ENCODE data around the gene SGSM1. TPM values are rescaled to one million over a fixed set of nuclear protein-coding genes. Genes with fewer than 3 reads are reported as not detected.

The SGSM1 gene
- total RNA-seq, 2 donors from 2014 or later, result 1.6 to 3.0 TPM

DNA sequence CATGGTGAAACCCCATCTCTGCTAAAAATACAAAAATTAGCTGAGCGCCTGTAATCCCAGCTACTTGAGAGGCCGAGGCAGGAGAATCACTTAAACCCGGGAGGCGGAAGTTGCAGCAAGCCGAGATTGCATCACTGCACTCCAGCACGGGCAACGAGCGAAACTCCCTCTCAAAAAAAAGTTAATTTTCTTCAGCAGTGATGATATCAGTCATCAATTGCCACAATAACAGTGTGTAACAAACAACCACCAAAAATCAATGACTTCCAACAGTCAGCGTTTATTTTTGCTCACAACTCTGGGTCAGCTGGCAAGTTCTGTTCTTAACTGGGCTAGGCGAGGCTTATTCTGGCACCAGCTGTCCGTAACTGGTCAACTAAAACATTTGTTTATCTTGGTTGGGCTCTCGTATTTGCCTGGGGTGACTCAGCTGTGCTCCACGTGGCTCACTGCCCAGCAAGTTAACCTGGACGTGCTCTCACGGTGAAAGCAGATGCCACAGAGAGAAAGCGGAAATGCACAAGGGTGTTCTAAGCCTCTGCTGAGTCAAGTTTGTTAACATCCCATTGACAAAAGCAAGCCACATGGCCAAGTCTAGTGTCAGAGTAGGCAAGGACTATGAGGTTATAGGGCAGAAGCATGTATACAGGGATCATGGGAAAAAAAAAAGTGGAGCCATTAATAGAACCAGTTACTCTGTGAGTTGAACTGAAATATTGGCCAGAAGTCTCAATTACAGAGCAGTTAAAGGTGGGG is 88.4 kb downstream of the SGSM1 start:
- H3K4me3 ChIP-seq (ENCODE audit: low read length), result no peak overlapping the region
- WGBS, 2 experiments (ENCODE audit: insufficient coverage in 1 of 2, insufficient read length in 1 of 2), result 86 to 93% methylated on average over 14 to 16 of the region's 16 CpGs
- H3K27ac ChIP-seq (ENCODE audit: low read depth, low read length), result no peak overlapping the region
- Mint-ChIP-seq H3K36me3 (ENCODE audit: low read depth) (peaks cover 3% of the 10 kb centered on the region), H3K4me1 (peaks cover 4% of the 10 kb centered on the region), H3K9me3 (peaks cover 2% of the 10 kb centered on the region), H3K27ac (peak overlapping the region; percentile 18), H3K27me3 (ENCODE audit: insufficient read depth) (no peaks in the 10 kb centered on the region), H3K4me3 (no peak overlapping the region)
- no peaks in the 10 kb centered on the region for H3K9me3 ChIP-seq (ENCODE audit: control insufficient read depth, low read length)
- H3K4me1 ChIP-seq (ENCODE audit: control insufficient read depth, insufficient read depth, low read length), result no peaks in the 10 kb centered on the region
- H3K9ac ChIP-seq (ENCODE audit: extremely low read depth, low read length, poor library complexity, severe bottlenecking), result no peak overlapping the region
- no peaks in the 10 kb centered on the region for H3K36me3 ChIP-seq (ENCODE audit: control insufficient read depth, insufficient read depth, low read length)
- TF ChIP-seq, protein P1, sequence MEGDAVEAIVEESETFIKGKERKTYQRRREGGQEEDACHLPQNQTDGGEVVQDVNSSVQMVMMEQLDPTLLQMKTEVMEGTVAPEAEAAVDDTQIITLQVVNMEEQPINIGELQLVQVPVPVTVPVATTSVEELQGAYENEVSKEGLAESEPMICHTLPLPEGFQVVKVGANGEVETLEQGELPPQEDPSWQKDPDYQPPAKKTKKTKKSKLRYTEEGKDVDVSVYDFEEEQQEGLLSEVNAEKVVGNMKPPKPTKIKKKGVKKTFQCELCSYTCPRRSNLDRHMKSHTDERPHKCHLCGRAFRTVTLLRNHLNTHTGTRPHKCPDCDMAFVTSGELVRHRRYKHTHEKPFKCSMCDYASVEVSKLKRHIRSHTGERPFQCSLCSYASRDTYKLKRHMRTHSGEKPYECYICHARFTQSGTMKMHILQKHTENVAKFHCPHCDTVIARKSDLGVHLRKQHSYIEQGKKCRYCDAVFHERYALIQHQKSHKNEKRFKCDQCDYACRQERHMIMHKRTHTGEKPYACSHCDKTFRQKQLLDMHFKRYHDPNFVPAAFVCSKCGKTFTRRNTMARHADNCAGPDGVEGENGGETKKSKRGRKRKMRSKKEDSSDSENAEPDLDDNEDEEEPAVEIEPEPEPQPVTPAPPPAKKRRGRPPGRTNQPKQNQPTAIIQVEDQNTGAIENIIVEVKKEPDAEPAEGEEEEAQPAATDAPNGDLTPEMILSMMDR (conservative IDR thresholded peaks at IDR 0.05), result no peak
- no peaks in the 10 kb centered on the region for H3K27me3 ChIP-seq (ENCODE audit: control insufficient read depth, insufficient read depth, low read length, poor library complexity, severe bottlenecking)
- DNase-seq, result peak; percentile 56

DNA sequence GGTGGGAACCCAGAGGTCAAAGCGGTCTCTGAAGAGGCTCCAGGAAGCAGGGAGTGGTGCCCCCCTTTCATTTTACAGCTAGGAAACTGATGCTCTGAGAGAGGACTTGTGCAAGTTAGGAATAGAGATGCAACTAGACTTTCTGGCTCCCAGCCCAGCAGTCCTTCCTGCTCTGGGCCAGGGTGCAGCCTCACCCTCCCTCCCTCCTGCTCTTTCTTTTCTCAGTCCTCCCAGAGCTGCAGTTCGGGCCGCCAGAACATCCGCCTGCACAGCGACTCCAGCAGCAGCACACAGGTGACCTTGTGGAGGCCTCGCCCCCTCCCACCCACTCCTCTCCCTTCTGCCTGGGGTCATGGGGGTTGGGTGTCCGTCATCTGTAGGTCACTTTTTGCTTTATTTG is 89.0 kb downstream of the SGSM1 start:
- H3K4me3 ChIP-seq (ENCODE audit: low read length), result no peak overlapping the region

DNA sequence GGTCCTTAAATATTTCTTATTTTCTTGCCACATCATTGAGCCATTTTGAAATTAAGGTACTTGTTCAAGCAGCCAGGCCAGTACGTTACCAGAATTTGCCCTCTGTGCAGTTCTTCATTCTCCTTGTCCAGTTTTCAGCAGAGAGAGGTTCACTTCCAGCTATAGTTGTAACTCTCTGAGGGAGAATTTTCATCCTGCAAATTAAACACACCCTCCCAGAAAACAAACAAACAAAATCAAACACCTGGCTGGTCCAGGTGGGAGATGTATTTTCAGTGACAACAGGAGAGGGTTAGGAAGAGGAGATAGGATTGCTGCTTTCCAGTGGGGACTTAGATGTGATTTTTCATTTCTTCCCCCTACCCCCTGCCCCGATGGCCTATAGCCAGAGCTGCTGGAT is 95.4 kb downstream of the SGSM1 start:
- no peak overlapping the region for H3K27ac ChIP-seq (ENCODE audit: low read depth, low read length)
- no peak overlapping the region for H3K4me3 ChIP-seq (ENCODE audit: low read length)
- Mint-ChIP-seq H3K9me3 (peaks cover 20% of the 10 kb centered on the region), H3K4me3 (no peak overlapping the region), H3K36me3 (ENCODE audit: low read depth) (peaks cover 20% of the 10 kb centered on the region), H3K27ac (no peak overlapping the region), H3K4me1 (no peaks in the 10 kb centered on the region), H3K27me3 (ENCODE audit: insufficient read depth) (no peaks in the 10 kb centered on the region)
- H3K4me1 ChIP-seq (ENCODE audit: control insufficient read depth, insufficient read depth, low read length), result no peaks in the 10 kb centered on the region
- no peak overlapping the region for H3K9ac ChIP-seq (ENCODE audit: extremely low read depth, low read length, poor library complexity, severe bottlenecking)
- no peaks in the 10 kb centered on the region for H3K27me3 ChIP-seq (ENCODE audit: control insufficient read depth, insufficient read depth, low read length, poor library complexity, severe bottlenecking)
- peaks cover 8% of the 10 kb centered on the region for H3K9me3 ChIP-seq (ENCODE audit: control insufficient read depth, low read length)
- WGBS, 2 experiments (ENCODE audit: insufficient coverage in 1 of 2, insufficient read length in 1 of 2), result 80 to 96% methylated on average over 2 of the region's 2 CpGs
- DNase-seq, result no peak
- TF ChIP-seq, protein P1 (conservative IDR thresholded peaks at IDR 0.05), result no peak
- no peaks in the 10 kb centered on the region for H3K36me3 ChIP-seq (ENCODE audit: control insufficient read depth, insufficient read depth, low read length)

More for the DNA sequence above, 89.0 kb downstream of the SGSM1 start:
- no peak overlapping the region for H3K27ac ChIP-seq (ENCODE audit: low read depth, low read length)
- no peaks in the 10 kb centered on the region for H3K27me3 Mint-ChIP-seq (ENCODE audit: insufficient read depth)
- WGBS, 2 experiments (ENCODE audit: insufficient coverage in 1 of 2, insufficient read length in 1 of 2), result 87 to 100% methylated on average over 3 to 6 of the region's 7 CpGs
- no peaks in the 10 kb centered on the region for H3K27me3 ChIP-seq (ENCODE audit: control insufficient read depth, insufficient read depth, low read length, poor library complexity, severe bottlenecking)
- H3K36me3 ChIP-seq (ENCODE audit: control insufficient read depth, insufficient read depth, low read length), result no peaks in the 10 kb centered on the region
- no peaks in the 10 kb centered on the region for H3K9me3 ChIP-seq (ENCODE audit: control insufficient read depth, low read length)
- peaks cover 2% of the 10 kb centered on the region for H3K9me3 Mint-ChIP-seq
- H3K4me3 Mint-ChIP-seq, result no peak overlapping the region
- TF ChIP-seq, protein P1 (conservative IDR thresholded peaks at IDR 0.05), result no peak
- H3K9ac ChIP-seq (ENCODE audit: extremely low read depth, low read length, poor library complexity, severe bottlenecking), result no peak overlapping the region
- H3K27ac Mint-ChIP-seq, result peak overlapping the region; percentile 18
- peaks cover 4% of the 10 kb centered on the region for H3K4me1 Mint-ChIP-seq
- no peak for DNase-seq
- H3K36me3 Mint-ChIP-seq (ENCODE audit: low read depth), result peaks cover 3% of the 10 kb centered on the region
- no peaks in the 10 kb centered on the region for H3K4me1 ChIP-seq (ENCODE audit: control insufficient read depth, insufficient read depth, low read length)

Data from endodermal cell (in vitro differentiated cells).